Keratinocyte (primary cell): ENCODE measurements around the gene KIF3A. TPM values are rescaled to one million over a fixed set of nuclear protein-coding genes. Genes with fewer than 3 reads are reported as not detected.

ENCODE experiments used
- DNase-seq: peaks from one replicate; pipeline ENCODE4 v3.0.0-alpha.2; 2011; ENCODE audit warnings: low read depth, missing footprints, low spot score
- FAIRE-seq: peaks from 2 replicates; lab custom pipeline; 2011; peaks lifted over from hg19 to GRCh38; lab: Jason Lieb, UNC
- H2AFZ ChIP-seq: 2 replicates; pipeline ENCODE4 v1.6.0; 2012; ENCODE audit warnings: low read length, control low read depth, inconsistent platforms; ENCODE audit not compliant: control insufficient read depth
- H3K27ac ChIP-seq: 2 replicates; pipeline ENCODE4 v1.5.1; 2011; ENCODE audit warnings: low read length; ENCODE audit not compliant: control insufficient read depth, insufficient read depth
- H3K27me3 ChIP-seq: 3 replicates; pipeline ENCODE4 v1.6.0; 2011; ENCODE audit warnings: low read length; ENCODE audit not compliant: control insufficient read depth, insufficient read depth; ENCODE audit errors: extremely low read depth
- H3K36me3 ChIP-seq, 2 experiments: 2 replicates in 1 of 2; 3 replicates in 1 of 2; pipeline ENCODE4 v1.5.1; 2011; ENCODE audit warnings: low read length in 2 of 2, mild to moderate bottlenecking in 1 of 2; ENCODE audit not compliant: control insufficient read depth in 2 of 2, insufficient read depth in 2 of 2; ENCODE audit errors: extremely low read depth in 1 of 2
- H3K4me1 ChIP-seq: 3 replicates; pipeline ENCODE4 v1.5.1; 2011; ENCODE audit warnings: low read length; ENCODE audit not compliant: control insufficient read depth, insufficient read depth; ENCODE audit errors: extremely low read depth
- H3K4me2 ChIP-seq: 3 replicates; pipeline ENCODE4 v1.6.0; 2011; ENCODE audit warnings: low read depth, low read length; ENCODE audit not compliant: control insufficient read depth, insufficient read depth; ENCODE audit errors: extremely low read depth
- H3K4me3 ChIP-seq, 3 experiments: fragments of 200-600 bp in 1 of 3; sonication (generic) in 1 of 3; 2 replicates in 2 of 3; 3 replicates in 1 of 3; pipeline ENCODE4 v1.5.1; 2011 to 2016; ENCODE audit warnings: low read length in 3 of 3, mild to moderate bottlenecking in 3 of 3, control low read depth in 2 of 3, inconsistent platforms in 1 of 3, low read depth in 1 of 3, mixed read lengths in 1 of 3, mixed run types in 1 of 3, moderate library complexity in 1 of 3; ENCODE audit not compliant: control insufficient read depth in 2 of 3, insufficient read depth in 2 of 3; ENCODE audit errors: extremely low read depth in 1 of 3
- H3K79me2 ChIP-seq: 2 replicates; pipeline ENCODE4 v1.6.0; 2012; ENCODE audit warnings: low read length; ENCODE audit not compliant: control insufficient read depth, insufficient read depth
- H3K9ac ChIP-seq: 3 replicates; pipeline ENCODE4 v1.6.0; 2011; ENCODE audit warnings: low read length; ENCODE audit not compliant: control insufficient read depth, insufficient read depth; ENCODE audit errors: extremely low read depth
- H3K9me1 ChIP-seq: 3 replicates; pipeline ENCODE4 v1.6.0; 2011; ENCODE audit warnings: low read length; ENCODE audit not compliant: control insufficient read depth, insufficient read depth; ENCODE audit errors: extremely low read depth
- H3K9me3 ChIP-seq: 2 replicates; pipeline ENCODE4 v1.5.1; 2012; ENCODE audit warnings: low read depth, low read length; ENCODE audit not compliant: control insufficient read depth
- H4K20me1 ChIP-seq: 3 replicates; pipeline ENCODE4 v1.6.0; 2011; ENCODE audit warnings: low read length; ENCODE audit not compliant: control insufficient read depth, insufficient read depth; ENCODE audit errors: extremely low read depth
- EZH2 ChIP-seq: IDR thresholded peaks from one replicate; pipeline ENCODE4 v1.6.1; 2012; ENCODE audit warnings: inconsistent platforms, mild to moderate bottlenecking, low read length, moderate library complexity
- dilution Hi-C: fragments of 300-500 bp; cut with MboI; formaldehyde crosslinking; loops from one replicate; pipeline ENCODE4 v1.7.0; 2020; ENCODE audit warnings: low sequenced_read_pairs; ENCODE audit not compliant: extremely low pct_ligation_motif_present
- polyA plus RNA-seq, 5 experiments: library from polyadenylated mRNA; depleted of rRNA in 3 of 5; stranded (reverse) in 3 of 5; stranded (forward) in 1 of 5; unstranded in 1 of 5; fragments of >200 nt; gene quantifications; 1 replicate in 1 of 5; 2 replicates in 3 of 5; 3 replicates in 1 of 5; pipeline versions ENCODE4 v1.2.1 to v1.2.3, GENCODE V29; 2011 to 2012; ENCODE audit warnings: missing spikeins in 2 of 5, low read depth in 1 of 5, low replicate concordance in 1 of 5
- TF ChIP-seq, protein P1 (sequence below), 3 experiments: IDR thresholded peaks in 1 of 3; conservative IDR thresholded peaks in 1 of 3; optimal IDR thresholded peaks in 1 of 3; 2 replicates in 2 of 3; 3 replicates in 1 of 3; pipeline versions ENCODE3 to v1.5.1; 2011; ENCODE audit warnings: low read length in 3 of 3, mild to moderate bottlenecking in 3 of 3, moderate library complexity in 2 of 3, control low read depth in 1 of 3, inconsistent platforms in 1 of 3; ENCODE audit not compliant: insufficient read depth in 2 of 3; ENCODE audit errors: extremely low read depth in 1 of 3

KIF3A gene
- polyA plus RNA-seq, 1 donor (not counting 4 experiments of a cell fraction or from before 2014, with no cell fraction given) = 15.4 TPM

DNA sequence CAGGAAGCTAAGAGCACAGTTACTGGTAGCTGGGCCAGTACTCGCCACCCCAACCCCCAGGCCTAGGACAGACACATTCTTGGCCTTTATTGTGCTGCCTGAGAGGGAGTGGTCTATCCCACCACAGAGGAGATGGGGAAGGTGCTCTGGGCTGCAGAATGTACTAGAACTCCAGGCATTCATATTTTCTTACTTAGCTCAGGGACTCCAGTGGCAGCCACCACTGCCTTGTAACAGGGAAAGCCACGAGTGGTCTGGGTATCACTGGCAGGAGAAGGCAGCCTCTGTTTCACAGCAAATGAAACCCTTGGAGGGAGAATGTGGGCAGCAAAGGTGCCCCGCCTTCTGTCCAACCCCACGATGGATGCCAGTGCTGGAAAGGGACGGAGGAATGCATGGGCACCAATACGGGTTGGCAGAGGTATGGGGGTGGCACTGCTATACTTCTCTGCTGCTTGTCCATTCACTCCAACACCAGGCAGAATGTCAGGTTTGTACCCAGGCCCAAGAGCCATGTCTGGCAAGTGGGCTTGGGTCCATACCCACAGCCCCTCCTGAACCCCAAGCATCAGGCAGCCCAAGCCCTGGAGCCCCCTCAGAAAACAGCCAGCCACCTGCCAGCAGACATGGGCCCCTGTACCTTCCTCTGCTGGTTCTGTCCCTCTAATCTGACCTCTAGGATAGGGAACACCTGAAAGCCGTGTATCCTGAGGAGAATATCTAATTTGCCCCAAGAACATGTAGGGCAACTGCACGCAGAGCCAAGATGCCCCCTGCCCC, 35.1 kb upstream of the KIF3A start:
- Histone ChIP-seq H3K4me2 (no peak overlapping the region), H3K9me1 (peaks cover 2% of the 10 kb centered on the region), H3K27ac (no peak overlapping the region), H3K4me3 (no peak overlapping the region), H3K4me1 (peaks cover 17% of the 10 kb centered on the region), H3K9ac (no peak overlapping the region), H3K9me3 (no peaks in the 10 kb centered on the region), H3K79me2 (peaks cover 62% of the 10 kb centered on the region), H3K27me3 (no peaks in the 10 kb centered on the region), H4K20me1 (no peaks in the 10 kb centered on the region), H3K36me3 (peaks cover 0 to 7% of the 10 kb centered on the region in 2 experiments), H2AFZ (no peak overlapping the region)
- TF ChIP-seq, protein P1, sequence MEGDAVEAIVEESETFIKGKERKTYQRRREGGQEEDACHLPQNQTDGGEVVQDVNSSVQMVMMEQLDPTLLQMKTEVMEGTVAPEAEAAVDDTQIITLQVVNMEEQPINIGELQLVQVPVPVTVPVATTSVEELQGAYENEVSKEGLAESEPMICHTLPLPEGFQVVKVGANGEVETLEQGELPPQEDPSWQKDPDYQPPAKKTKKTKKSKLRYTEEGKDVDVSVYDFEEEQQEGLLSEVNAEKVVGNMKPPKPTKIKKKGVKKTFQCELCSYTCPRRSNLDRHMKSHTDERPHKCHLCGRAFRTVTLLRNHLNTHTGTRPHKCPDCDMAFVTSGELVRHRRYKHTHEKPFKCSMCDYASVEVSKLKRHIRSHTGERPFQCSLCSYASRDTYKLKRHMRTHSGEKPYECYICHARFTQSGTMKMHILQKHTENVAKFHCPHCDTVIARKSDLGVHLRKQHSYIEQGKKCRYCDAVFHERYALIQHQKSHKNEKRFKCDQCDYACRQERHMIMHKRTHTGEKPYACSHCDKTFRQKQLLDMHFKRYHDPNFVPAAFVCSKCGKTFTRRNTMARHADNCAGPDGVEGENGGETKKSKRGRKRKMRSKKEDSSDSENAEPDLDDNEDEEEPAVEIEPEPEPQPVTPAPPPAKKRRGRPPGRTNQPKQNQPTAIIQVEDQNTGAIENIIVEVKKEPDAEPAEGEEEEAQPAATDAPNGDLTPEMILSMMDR (optimal IDR thresholded peaks at IDR 0.05 in 1 of 3, IDR thresholded peaks at IDR 0.05 in 1 of 3, conservative IDR thresholded peaks at IDR 0.05 in 1 of 3; ENCODE audit: extremely low read depth in 1 of 3, insufficient read depth in 2 of 3, low read length in 3 of 3) = no peak
- no peak for TF ChIP-seq EZH2
- DNase-seq = no peak
- dilution Hi-C loops = no loop called here
- FAIRE-seq = no peak

DNA sequence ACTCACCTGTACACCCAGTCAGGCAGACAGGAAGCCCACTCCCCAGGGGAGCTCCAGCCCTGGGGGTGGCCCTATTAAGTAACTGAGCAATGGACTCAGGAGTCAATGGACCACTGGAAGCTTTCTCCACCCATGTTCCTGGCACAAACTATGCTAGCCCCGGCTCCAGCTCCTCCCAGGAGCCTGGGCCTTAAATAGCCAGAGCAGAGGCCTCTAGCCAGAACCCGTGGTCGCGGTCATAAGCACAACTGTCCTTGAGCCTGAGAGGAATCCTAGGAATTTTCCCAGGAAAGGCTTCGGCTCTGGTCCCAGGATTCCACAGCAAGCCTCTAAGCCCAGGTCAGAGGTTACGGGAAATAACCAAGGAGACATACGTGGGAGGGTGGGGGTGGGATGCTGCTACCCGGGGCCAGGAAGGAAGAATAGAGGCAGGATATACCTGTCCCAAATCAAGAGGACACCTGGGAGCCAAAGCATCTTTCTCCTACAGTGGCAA, 34.2 kb upstream of the KIF3A start:
- H2AFZ ChIP-seq = no peak overlapping the region
- H4K20me1 ChIP-seq = no peaks in the 10 kb centered on the region
- H3K4me2 ChIP-seq = no peak overlapping the region
- dilution Hi-C loops = no loop called here
- H3K9me3 ChIP-seq = no peaks in the 10 kb centered on the region
- peaks cover 67% of the 10 kb centered on the region for H3K79me2 ChIP-seq
- no peak overlapping the region for H3K27ac ChIP-seq
- no peak for FAIRE-seq
- H3K36me3 ChIP-seq = peaks cover 0 to 7% of the 10 kb centered on the region in 2 experiments
- no peak overlapping the region for H3K9ac ChIP-seq
- peaks cover 2% of the 10 kb centered on the region for H3K9me1 ChIP-seq
- no peak for TF ChIP-seq EZH2
- TF ChIP-seq, protein P1 (optimal IDR thresholded peaks at IDR 0.05 in 1 of 3, IDR thresholded peaks at IDR 0.05 in 1 of 3, conservative IDR thresholded peaks at IDR 0.05 in 1 of 3; ENCODE audit: extremely low read depth in 1 of 3, insufficient read depth in 2 of 3, low read length in 3 of 3) = no peak
- no peak overlapping the region for H3K4me3 ChIP-seq
- H3K4me1 ChIP-seq = peaks cover 17% of the 10 kb centered on the region
- no peak for DNase-seq
- H3K27me3 ChIP-seq = no peaks in the 10 kb centered on the region
